GM20000 (cell line): ENCODE results near the gene EFNA3.

Source experiments
- DNase-seq: peaks from one replicate; pipeline ENCODE4 v3.0.0; 2012; ENCODE audit warnings: low spot score
- CTCF ChIP-seq: IDR thresholded peaks from 2 replicates; pipeline ENCODE4 v1.5.1; 2012; ENCODE audit warnings: mild to moderate bottlenecking, control low read depth; ENCODE audit errors: extremely low read depth, missing control alignments

The EFNA3 gene

GRCh38 chr1:155071701-155072100 lies 6.9 kb upstream of the EFNA3 start:
- DNase-seq, result no peak
- TF ChIP-seq CTCF, result no peak

- TF ChIP-seq CTCF, result no peak
- DNase-seq, result no peak
These were observed 5.9 kb upstream of the EFNA3 start for GRCh38 chr1:155072531-155073289.

- DNase-seq, result no peak
- TF ChIP-seq CTCF, result no peak
These were observed 5.0 kb upstream of the EFNA3 start for GRCh38 chr1:155073377-155074242.

GRCh38 chr1:155075535-155075934 lies 3.1 kb upstream of the EFNA3 start:
- no peak for TF ChIP-seq CTCF
- DNase-seq, result no peak

GRCh38 chr1:155076371-155076770 lies 2.3 kb upstream of the EFNA3 start:
- TF ChIP-seq CTCF, result no peak
- no peak for DNase-seq

- no peak for DNase-seq
- no peak for TF ChIP-seq CTCF
These were observed 1.3 kb upstream of the EFNA3 start for GRCh38 chr1:155077346-155077745.
